NT2/D1 (cell line): Measurements from ENCODE around the gene ZFP64.

Source experiments
- SUZ12 ChIP-seq: IDR thresholded peaks from 2 replicates; pipeline ENCODE4 v1.6.1; 2011; ENCODE audit not compliant: insufficient read length, insufficient read depth; ENCODE audit errors: extremely low read depth
- YY1 ChIP-seq: IDR thresholded peaks from 2 replicates; pipeline ENCODE4 v1.6.1; 2011; ENCODE audit not compliant: insufficient read length, insufficient read depth
- ZNF274 ChIP-seq: IDR thresholded peaks from 2 replicates; pipeline ENCODE4 v1.6.1; 2011; ENCODE audit warnings: mild to moderate bottlenecking, low read depth, low read length

GRCh38 chr20:52103913-52104545 is 87.5 kb downstream of the ZFP64 start:
- TF ChIP-seq YY1 (no peak), SUZ12 (no peak), ZNF274 (no peak)
